H1 (cell line): ENCODE data around the gene LIMA1. TPM values are rescaled to one million over a fixed set of nuclear protein-coding genes. Genes with fewer than 3 reads are reported as not detected.

Experiments used
- CTCF ChIA-PET: fragments of 300-600 bp; sonication (Branson Sonifier 250); formaldehyde crosslinking; loops from one replicate; lab custom pipeline; 2021; ENCODE audit not compliant: partially characterized antibody; lab: Charles Lee
- POLR2A ChIA-PET: fragments of 300-600 bp; sonication (Branson Sonifier 250); formaldehyde crosslinking; loops from one replicate; lab custom pipeline; 2021; ENCODE audit warnings: inconsistent platforms; ENCODE audit not compliant: partially characterized antibody; lab: Charles Lee
- DNase-seq, 2 experiments: peaks; one replicate each; pipeline versions ENCODE4 v3.0.0 to v3.0.0-alpha.2; 2010 to 2022; ENCODE audit warnings: low spot score in 2 of 2, low read depth in 1 of 2, mixed read lengths in 1 of 2
- FAIRE-seq: peaks from 2 replicates; lab custom pipeline; 2011; peaks lifted over from hg19 to GRCh38; lab: Jason Lieb, UNC
- H2AFZ ChIP-seq: 2 replicates; pipeline ENCODE4 v1.8.1; 2012; ENCODE audit warnings: low read length, inconsistent platforms
- H2AK5ac ChIP-seq: 2 replicates; pipeline ENCODE4 v1.6.1; 2013; ENCODE audit warnings: low read depth, low read length
- H2BK120ac ChIP-seq: replicated peaks from 2 replicates; pipeline ENCODE3; 2013; ENCODE audit warnings: low read depth, low read length, inconsistent platforms
- H2BK12ac ChIP-seq: 2 replicates; pipeline ENCODE4 v1.6.1; 2013; ENCODE audit warnings: low read depth, low read length
- H2BK15ac ChIP-seq: 2 replicates; pipeline ENCODE4 v1.6.1; 2013; ENCODE audit warnings: low read length
- H2BK20ac ChIP-seq: 2 replicates; pipeline ENCODE4 v1.6.1; 2013; ENCODE audit warnings: low read length
- H2BK5ac ChIP-seq: 2 replicates; pipeline ENCODE4 v1.6.1; 2013; ENCODE audit warnings: low read depth, low read length
- H3K14ac ChIP-seq: 2 replicates; pipeline ENCODE4 v1.6.1; 2013; ENCODE audit warnings: inconsistent platforms; ENCODE audit not compliant: insufficient read length
- H3K18ac ChIP-seq: 2 replicates; pipeline ENCODE4 v1.6.1; 2013; ENCODE audit warnings: low read length; ENCODE audit errors: extremely low read depth
- H3K23ac ChIP-seq: 2 replicates; pipeline ENCODE4 v1.6.1; 2013; ENCODE audit warnings: inconsistent platforms; ENCODE audit not compliant: insufficient read length
- H3K23me2 ChIP-seq: 2 replicates; pipeline ENCODE4 v1.6.1; 2013; ENCODE audit warnings: low read depth, low read length
- H3K27ac ChIP-seq: 2 replicates; pipeline ENCODE4 v1.6.1; 2011; ENCODE audit warnings: low read depth, low read length, inconsistent platforms
- H3K27me3 ChIP-seq, 4 experiments: replicated peaks in 1 of 4; 1 replicate in 1 of 4; 2 replicates in 3 of 4; pipeline versions ENCODE4 v1.6.1 to v1.8.1; 2011 to 2013; ENCODE audit warnings: low read length in 3 of 4, mild to moderate bottlenecking in 3 of 4, inconsistent platforms in 2 of 4, mixed read lengths in 2 of 4, moderate library complexity in 1 of 4; ENCODE audit not compliant: control insufficient read depth in 3 of 4, insufficient read depth in 3 of 4; ENCODE audit errors: extremely low read depth in 1 of 4
- H3K36me3 ChIP-seq, 4 experiments: 2 replicates each; pipeline versions ENCODE4 v1.6.1 to v1.8.1; 2011 to 2013; ENCODE audit warnings: mild to moderate bottlenecking in 4 of 4, low read length in 3 of 4, moderate library complexity in 2 of 4, control low read depth in 1 of 4, inconsistent platforms in 1 of 4; ENCODE audit not compliant: insufficient read depth in 4 of 4, control insufficient read depth in 2 of 4
- H3K4ac ChIP-seq: replicated peaks from 2 replicates; pipeline ENCODE3; 2013; ENCODE audit warnings: low read length, low read depth, mixed read lengths, inconsistent platforms; ENCODE audit not compliant: insufficient read length
- H3K4me1 ChIP-seq, 4 experiments: replicated peaks in 1 of 4; 1 replicate in 1 of 4; 2 replicates in 3 of 4; pipeline versions ENCODE4 v1.6.1 to v1.8.1; 2011 to 2013; ENCODE audit warnings: low read length in 3 of 4, inconsistent platforms in 2 of 4, mixed read lengths in 1 of 4; ENCODE audit not compliant: insufficient read depth in 4 of 4, control insufficient read depth in 3 of 4
- H3K4me2 ChIP-seq, 2 experiments: 2 replicates each; pipeline versions ENCODE4 v1.6.1 to v1.8.1; 2011 to 2013; ENCODE audit warnings: low read depth in 2 of 2, low read length in 2 of 2, control low read depth in 1 of 2, inconsistent platforms in 1 of 2, mild to moderate bottlenecking in 1 of 2; ENCODE audit not compliant: insufficient read depth in 1 of 2
- H3K4me3 ChIP-seq, 4 experiments: fragments of 200-600, 300-600 bp in 1 of 4; sonication (generic), shearing (Covaris generic), sonication (Bioruptor Twin) in 1 of 4; 2 replicates each; pipeline versions ENCODE4 v1.5.1 to v1.8.1; 2011 to 2016; ENCODE audit warnings: low read length in 4 of 4, low read depth in 3 of 4, control low read depth in 2 of 4, inconsistent platforms in 2 of 4, mild to moderate bottlenecking in 2 of 4, mixed read lengths in 1 of 4, moderate library complexity in 1 of 4; ENCODE audit not compliant: insufficient read depth in 2 of 4; ENCODE audit errors: extremely low read depth in 1 of 4
- H3K56ac ChIP-seq: replicated peaks from 2 replicates; pipeline ENCODE3; 2013; ENCODE audit warnings: low read depth, mild to moderate bottlenecking, mixed read lengths, low read length, inconsistent platforms; ENCODE audit not compliant: insufficient read length
- H3K79me1 ChIP-seq: 2 replicates; pipeline ENCODE4 v1.6.1; 2013; ENCODE audit warnings: low read depth, low read length, control low read depth
- H3K79me2 ChIP-seq, 2 experiments: 2 replicates each; pipeline versions ENCODE4 v1.6.1 to v1.8.1; 2012 to 2013; ENCODE audit warnings: low read length in 2 of 2, mild to moderate bottlenecking in 2 of 2, inconsistent platforms in 1 of 2; ENCODE audit not compliant: insufficient read depth in 2 of 2, control insufficient read depth in 1 of 2
- H3K9ac ChIP-seq, 4 experiments: replicated peaks in 1 of 4; 1 replicate in 1 of 4; 2 replicates in 3 of 4; pipeline versions ENCODE4 v1.6.1 to v1.8.1; 2011 to 2013; ENCODE audit warnings: low read depth in 3 of 4, low read length in 3 of 4, control low read depth in 2 of 4, mild to moderate bottlenecking in 2 of 4, moderate library complexity in 2 of 4, inconsistent platforms in 1 of 4; ENCODE audit errors: extremely low read depth in 1 of 4
- H3K9me3 ChIP-seq, 2 experiments: 2 replicates each; pipeline versions ENCODE4 v1.6.1 to v1.8.1; 2012 to 2013; ENCODE audit warnings: mild to moderate bottlenecking in 2 of 2, moderate library complexity in 2 of 2, control low read depth in 1 of 2, inconsistent platforms in 1 of 2, low read depth in 1 of 2, low read length in 1 of 2, mixed read lengths in 1 of 2; ENCODE audit not compliant: insufficient read depth in 2 of 2
- H4K20me1 ChIP-seq, 2 experiments: replicated peaks in 1 of 2; 2 replicates each; pipeline versions ENCODE3 to v1.8.1; 2011 to 2013; ENCODE audit warnings: inconsistent platforms in 2 of 2, low read length in 2 of 2, mild to moderate bottlenecking in 1 of 2; ENCODE audit not compliant: insufficient read depth in 2 of 2, control insufficient read depth in 1 of 2
- H4K5ac ChIP-seq: 2 replicates; pipeline ENCODE4 v1.6.1; 2013; ENCODE audit warnings: low read length, low read depth, mixed read lengths, inconsistent platforms; ENCODE audit not compliant: insufficient read length
- H4K8ac ChIP-seq: 2 replicates; pipeline ENCODE4 v1.8.0; 2013; ENCODE audit warnings: mild to moderate bottlenecking, moderate library complexity, low read length, inconsistent platforms; ENCODE audit not compliant: insufficient read depth; ENCODE audit errors: extremely low read depth
- H4K91ac ChIP-seq: replicated peaks from 2 replicates; pipeline ENCODE3; 2013; ENCODE audit warnings: low read length, mixed read lengths, inconsistent platforms; ENCODE audit not compliant: insufficient read length
- CBX5 ChIP-seq: fragments of 300-800, 300-1000 bp; sonication (generic); IDR thresholded peaks from 2 replicates; pipeline ENCODE4 v1.7.1; 2016; ENCODE audit warnings: antibody characterized with exemption, low read length, low read depth
- CBX8 ChIP-seq: fragments of 300-800, 300-1000 bp; sonication (generic); IDR thresholded peaks from 2 replicates; pipeline ENCODE4 v1.7.1; 2016; ENCODE audit warnings: low read depth, low read length, borderline replicate concordance
- CHD1 ChIP-seq: IDR thresholded peaks from 2 replicates; pipeline ENCODE4 v1.6.1; 2012; ENCODE audit warnings: low read depth, low read length, improper control_type of control experiment
- JUN ChIP-seq: IDR thresholded peaks from 2 replicates; pipeline ENCODE4 v1.6.1; 2011; ENCODE audit warnings: low read depth, mild to moderate bottlenecking, improper control_type of control experiment, low read length
- RNF2 ChIP-seq: fragments of 200-900, 300-1000 bp; sonication (generic); IDR thresholded peaks from 2 replicates; pipeline ENCODE4 v1.7.1; 2016; ENCODE audit warnings: borderline replicate concordance, low read depth, mild to moderate bottlenecking, antibody characterized with exemption, low read length; ENCODE audit not compliant: poor library complexity, severe bottlenecking; ENCODE audit errors: missing control alignments
- SP1 ChIP-seq: IDR thresholded peaks from 2 replicates; pipeline ENCODE4 v1.6.1; 2011; ENCODE audit warnings: low read depth, low read length
- SP4 ChIP-seq: IDR thresholded peaks from 2 replicates; pipeline ENCODE4 v1.6.1; 2012; ENCODE audit warnings: low read length, inconsistent platforms
- WGBS, 2 experiments: shearing (Covaris generic) in 1 of 2; methylation state at CpG; one replicate each; pipeline versions ENCODE4 v1.1.6 to v1.1.7; 2013 to 2015; ENCODE audit warnings: low lambda C conversion rate in 2 of 2, mixed read lengths in 2 of 2, inconsistent platforms in 1 of 2, low coverage in 1 of 2, missing lambda C conversion rate in 1 of 2; ENCODE audit not compliant: insufficient replicate concordance in 2 of 2, insufficient coverage in 1 of 2, insufficient read length in 1 of 2; ENCODE audit errors: extremely low coverage in 1 of 2, missing lambda C conversion rate in 1 of 2; 5-methylcytosine and 5-hydroxymethylcytosine counted together
- polyA plus RNA-seq, 7 experiments: library from polyadenylated mRNA; depleted of rRNA in 3 of 7; stranded (reverse) in 5 of 7; unstranded in 2 of 7; fragments of >200 nt in 5 of 7; fragments of 200-250 nt in 2 of 7; gene quantifications; 1 replicate in 5 of 7; 2 replicates in 1 of 7; 4 replicates in 1 of 7; pipeline versions ENCODE4 v1.2.1 to v1.2.3, GENCODE V29; 2011 to 2013; ENCODE audit warnings: missing spikeins in 2 of 7, mixed read lengths in 2 of 7
- total RNA-seq: library from RNA; stranded (reverse); fragmentation: NEBNext Ultra II Directional; extraction: Animal tissue kit (Norgen Biotek cat#: 25700); gene quantifications from 2 replicates; pipeline ENCODE4 v1.2.1, GENCODE V29; 2021

LIMA1 gene
- total and polyA plus RNA-seq, 2 of the 8 experiments (the other 6 are each of a cell fraction or from before 2014, with no cell fraction given) = 12.7 to 47.6 TPM

GRCh38 chr12:50142993-50143392 is 140.3 kb downstream of the LIMA1 start:
- Histone ChIP-seq H3K27me3 (no peaks in the 10 kb centered on the region), H2AK5ac (no peak overlapping the region), H3K27ac (no peak overlapping the region), H3K4me3 (no peak overlapping the region), H3K4me2 (no peak overlapping the region), H2BK120ac (no peak overlapping the region), H3K14ac (no peak overlapping the region), H3K56ac (no peak overlapping the region), H3K18ac (no peak overlapping the region), H3K9ac (no peak overlapping the region), H2BK12ac (no peak overlapping the region), H3K23me2 (no peaks in the 10 kb centered on the region), H2BK20ac (no peak overlapping the region), H3K4me1 (no peaks in the 10 kb centered on the region), H3K4ac (no peak overlapping the region), H2BK15ac (no peak overlapping the region), H3K9me3 (no peaks in the 10 kb centered on the region), H3K79me1 (no peaks in the 10 kb centered on the region; the same call in 1 of the 2 replicates), H3K36me3 (peaks cover 6 to 32% (median 10%) of the 10 kb centered on the region in 4 experiments; a peak in 7 of 8 replicates), H4K20me1 (peaks cover 0 to 2% of the 10 kb centered on the region in 2 experiments), H2AFZ (no peak overlapping the region), H3K79me2 (peaks cover 0 to 9% of the 10 kb centered on the region in 2 experiments; a peak in 1 of 4 replicates), H4K91ac (no peak overlapping the region), H2BK5ac (no peak overlapping the region), H3K23ac (no peak overlapping the region), H4K5ac (no peak overlapping the region), H4K8ac (no peak overlapping the region)
- WGBS, 2 experiments = 89% methylated on average over 8 of the region's 8 CpGs; no CpG with 5 or more reads in 1 of the 2 experiments
- DNase-seq (no peak), FAIRE-seq (no peak)
- POLR2A ChIA-PET = interaction anchor here (0.9 to 1.5 kb wide), 5 partner anchors 8 to 46 kb away, joined by 3 to 5 read pairs (median 4); partner anchors contain the start of gene CERS5
- no peak for TF ChIP-seq CBX8
- TF ChIP-seq CHD1 = no peak
- no peak for TF ChIP-seq SP4
- no peak for TF ChIP-seq CBX5
- TF ChIP-seq JUN = no peak
- no peak for TF ChIP-seq RNF2
- TF ChIP-seq SP1 = no peak
- CTCF ChIA-PET = interaction anchor here (1.6 kb wide), 1 partner anchor 10 kb away, joined by 7 read pairs; no protein-coding TSS in a partner anchor
